Neural cell (in vitro differentiated cells): ENCODE data around the gene USP7. TPM values are rescaled to one million over a fixed set of nuclear protein-coding genes. Genes with fewer than 3 reads are reported as not detected.

Experiments
- H2AFZ ChIP-seq: fragments of 200-600, 300-800 bp; sonication (generic), shearing (Covaris generic); 2 replicates; pipeline ENCODE4 v1.6.0; 2014; ENCODE audit warnings: low read depth, mild to moderate bottlenecking, antibody characterized with exemption, low read length, moderate library complexity
- H3F3A ChIP-seq: fragments of 200-600 bp; shearing (Covaris generic); 2 replicates; pipeline ENCODE4 v1.6.1; 2016; ENCODE audit warnings: mild to moderate bottlenecking, moderate library complexity, mixed read lengths, antibody characterized with exemption, low read length; ENCODE audit not compliant: insufficient read depth, poor library complexity, severe bottlenecking
- H3K27ac ChIP-seq: fragments of 200-600, 300-800 bp; sonication (generic), shearing (Covaris generic); 2 replicates; pipeline ENCODE4 v1.5.1; 2014; ENCODE audit warnings: mild to moderate bottlenecking, low read length, moderate library complexity
- H3K27me3 ChIP-seq: fragments of 300-800, 200-600 bp; sonication (generic), shearing (Covaris generic); 2 replicates; pipeline ENCODE4 v1.6.0; 2014; ENCODE audit warnings: mild to moderate bottlenecking, low read depth, low read length, moderate library complexity; ENCODE audit not compliant: insufficient read depth
- H3K36me3 ChIP-seq: fragments of 300-800, 200-600 bp; sonication (generic), shearing (Covaris generic); 2 replicates; pipeline ENCODE4 v1.5.1; 2014; ENCODE audit warnings: mild to moderate bottlenecking, antibody characterized with exemption, low read length, moderate library complexity; ENCODE audit not compliant: insufficient read depth
- H3K4me2 ChIP-seq: fragments of 300-800, 200-600 bp; sonication (generic), shearing (Covaris generic); 2 replicates; pipeline ENCODE4 v1.6.0; 2014; ENCODE audit warnings: mild to moderate bottlenecking, low read length
- H3K4me3 ChIP-seq: fragments of 300-800, 200-600 bp; sonication (generic), shearing (Covaris generic); 2 replicates; pipeline ENCODE4 v1.5.1; 2014; ENCODE audit warnings: mild to moderate bottlenecking, low read length, moderate library complexity
- H3K79me2 ChIP-seq: fragments of 200-600 bp; shearing (Covaris generic); replicated peaks from 2 replicates; pipeline ENCODE4 v1.6.0; 2014; ENCODE audit warnings: mild to moderate bottlenecking, low read length, moderate library complexity; ENCODE audit not compliant: insufficient read depth
- H3K9ac ChIP-seq: fragments of 300-800, 200-600 bp; sonication (generic), shearing (Covaris generic); 2 replicates; pipeline ENCODE4 v1.6.1; 2016; ENCODE audit warnings: mild to moderate bottlenecking, low read length, mixed read lengths
- H3K9me2 ChIP-seq: fragments of 200-600 bp; shearing (Covaris generic); 2 replicates; pipeline ENCODE4 v1.6.1; 2016; ENCODE audit warnings: mild to moderate bottlenecking, low read length, mixed read lengths; ENCODE audit not compliant: insufficient read depth
- H3K9me3 ChIP-seq: fragments of 200-600, 300-800 bp; sonication (generic), shearing (Covaris generic); 2 replicates; pipeline ENCODE4 v1.6.1; 2016; ENCODE audit warnings: mild to moderate bottlenecking, mixed run types, low read length, moderate library complexity, mixed read lengths
- H4K20me1 ChIP-seq: fragments of 200-600 bp; shearing (Covaris generic); 2 replicates; pipeline ENCODE4 v1.6.1; 2016; ENCODE audit warnings: mild to moderate bottlenecking, mixed run types; ENCODE audit not compliant: insufficient read depth
- CTCF ChIP-seq: fragments of 450-650 bp; IDR thresholded peaks from 2 replicates; pipeline ENCODE4 v1.5.1; 2014; ENCODE audit warnings: antibody characterized with exemption, mild to moderate bottlenecking, moderate library complexity; ENCODE audit not compliant: poor library complexity, severe bottlenecking
- EP300 ChIP-seq: fragments of 450-650 bp; conservative IDR thresholded peaks from 2 replicates; pipeline ENCODE4 v1.6.1; 2014; ENCODE audit warnings: antibody characterized with exemption, mild to moderate bottlenecking, moderate library complexity; ENCODE audit not compliant: poor library complexity, severe bottlenecking
- EZH2 ChIP-seq: fragments of 200-600, 300-800 bp; shearing (Covaris generic), sonication (generic); IDR thresholded peaks from 2 replicates; pipeline ENCODE4 v1.6.1; 2014; ENCODE audit warnings: antibody characterized with exemption, low read length, borderline replicate concordance, mild to moderate bottlenecking; ENCODE audit not compliant: insufficient read depth, poor library complexity, severe bottlenecking
- MXI1 ChIP-seq: fragments of 450-650 bp; conservative IDR thresholded peaks from 2 replicates; pipeline ENCODE4 v1.6.1; 2014; ENCODE audit warnings: antibody characterized with exemption, mild to moderate bottlenecking; ENCODE audit not compliant: poor library complexity, severe bottlenecking
- POLR2AphosphoS5 ChIP-seq: IDR thresholded peaks from 2 replicates; pipeline ENCODE4 v1.6.1; 2012
- RAD21 ChIP-seq: fragments of 450-650 bp; conservative IDR thresholded peaks from 2 replicates; pipeline ENCODE4 v1.6.1; 2014; ENCODE audit warnings: antibody characterized with exemption, mild to moderate bottlenecking, moderate library complexity
- REST ChIP-seq: IDR thresholded peaks from 2 replicates; pipeline ENCODE4 v1.6.1; 2012; ENCODE audit warnings: borderline replicate concordance
- SMC3 ChIP-seq: fragments of 450-650 bp; conservative IDR thresholded peaks from 2 replicates; pipeline ENCODE4 v1.6.1; 2014; ENCODE audit warnings: antibody characterized with exemption, mild to moderate bottlenecking, moderate library complexity; ENCODE audit not compliant: poor library complexity
- TAF1 ChIP-seq: IDR thresholded peaks from 2 replicates; pipeline ENCODE4 v1.6.1; 2012; ENCODE audit warnings: low read depth
- polyA plus RNA-seq: library from polyadenylated mRNA; depleted of rRNA; stranded (reverse); fragments of >200 nt; gene quantifications from 2 replicates; pipeline ENCODE4 v1.2.3, GENCODE V29; 2014

Gene USP7
- polyA plus RNA-seq, 1 donor from 2014 or later, result 52.5 TPM

GRCh38 chr16:8889893-8890548 lies 73.7 kb downstream of the USP7 start:
- Histone ChIP-seq H3K27ac (no peak overlapping the region), H3K27me3 (no peaks in the 10 kb centered on the region), H4K20me1 (no peaks in the 10 kb centered on the region), H3K4me3 (no peak overlapping the region), H2AFZ (no peak overlapping the region), H3K9me3 (no peaks in the 10 kb centered on the region), H3K79me2 (no peaks in the 10 kb centered on the region), H3F3A (no peaks in the 10 kb centered on the region), H3K9me2 (no peaks in the 10 kb centered on the region), H3K9ac (no peak overlapping the region), H3K4me2 (no peak overlapping the region), H3K36me3 (peaks cover 4% of the 10 kb centered on the region)
- TF ChIP-seq POLR2AphosphoS5 (no peak), REST (no peak), TAF1 (no peak), RAD21 (no peak), EP300 (no peak)

- Histone ChIP-seq H3K9ac (no peak overlapping the region), H2AFZ (no peak overlapping the region), H3K79me2 (no peaks in the 10 kb centered on the region), H3K27me3 (no peaks in the 10 kb centered on the region), H3K4me2 (no peak overlapping the region), H3K9me2 (no peaks in the 10 kb centered on the region), H4K20me1 (no peaks in the 10 kb centered on the region), H3K9me3 (no peaks in the 10 kb centered on the region), H3K27ac (no peak overlapping the region), H3F3A (no peaks in the 10 kb centered on the region), H3K36me3 (no peaks in the 10 kb centered on the region), H3K4me3 (no peak overlapping the region)
- TF ChIP-seq MXI1 (no peak), EZH2 (no peak), REST (no peak), POLR2AphosphoS5 (no peak), TAF1 (no peak), SMC3 (no peak), CTCF (no peak), RAD21 (no peak), EP300 (no peak)
Measured at GRCh38 chr16:8888951-8889892, 74.5 kb downstream of the USP7 start.
